Activated T-cell treated with anti-CD3 and anti-CD28 coated beads, Interleukin-2, amount 50 U/mL, for 48 hours (primary cell): ENCODE measurements around the gene NGB.
"Not testable (repeated sequence)": the region's sequence is repeated elsewhere in the genome, so short reads cannot be mapped to it uniquely, and the experiment has no call there.

ENCODE experiments used
- DNase-seq, 2 experiments: peaks; one replicate each; pipeline ENCODE4 v3.0.0-alpha.2; 2020

NGB gene

DNA sequence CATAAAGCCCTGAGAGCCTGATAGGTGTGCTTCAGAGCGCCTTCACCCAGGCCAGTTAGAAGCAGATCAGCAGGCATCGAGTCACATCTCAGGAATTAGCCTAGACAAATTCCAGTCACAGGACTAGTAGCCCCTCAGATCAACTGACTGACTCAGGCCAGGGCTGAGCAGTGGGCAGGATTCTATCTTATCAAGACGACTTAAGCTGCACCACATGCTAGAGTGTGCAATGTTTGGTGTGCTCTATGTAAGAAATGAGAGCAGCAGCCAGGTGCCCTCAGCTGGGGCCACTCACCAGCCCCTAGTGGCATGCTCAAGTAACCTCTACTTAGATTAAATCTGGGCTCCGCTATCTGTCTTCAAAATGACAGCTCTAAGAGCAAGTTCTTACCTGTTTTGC is 19.7 kb upstream of the NGB start:
- no peak for DNase-seq

DNA sequence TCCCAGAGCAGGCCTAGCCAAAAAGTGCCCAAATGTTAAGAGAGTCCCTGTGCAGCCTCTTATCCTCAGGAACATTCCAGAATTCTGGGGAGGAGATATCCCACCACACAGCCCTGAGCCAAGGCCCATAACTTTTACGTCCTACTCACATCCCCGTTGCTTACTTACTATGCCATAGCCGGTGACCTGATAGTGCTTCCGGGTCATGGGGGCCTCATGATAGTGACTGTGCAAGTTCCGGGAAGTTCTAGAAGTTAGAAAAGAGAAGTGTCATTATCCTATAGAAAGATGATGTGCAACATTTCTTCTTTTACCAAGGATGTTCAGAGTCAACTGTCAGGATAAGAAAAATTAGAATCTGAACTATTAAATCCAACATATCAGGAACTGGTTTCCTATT is 15.6 kb upstream of the NGB start:
- DNase-seq: no peak

DNA sequence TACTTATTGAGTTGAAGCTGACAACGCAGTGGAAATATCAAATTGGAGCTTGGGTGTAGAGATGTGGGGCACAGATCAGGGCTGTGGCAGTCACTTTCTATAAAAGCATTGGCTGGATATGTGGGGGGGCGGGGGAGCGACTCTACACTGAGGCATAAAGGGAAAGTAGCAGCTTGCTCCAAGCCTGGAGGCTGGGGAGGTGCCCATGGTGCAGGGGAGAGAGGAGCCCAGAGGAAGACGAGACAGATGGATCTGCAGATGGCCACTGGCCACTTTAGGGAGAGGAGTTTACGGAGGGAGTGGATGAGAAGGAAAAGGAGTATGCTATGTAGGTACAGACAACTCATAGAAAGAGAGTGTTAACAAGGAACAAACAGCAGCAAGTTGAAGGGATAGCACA is 13.5 kb upstream of the NGB start:
- no peak for DNase-seq

DNA sequence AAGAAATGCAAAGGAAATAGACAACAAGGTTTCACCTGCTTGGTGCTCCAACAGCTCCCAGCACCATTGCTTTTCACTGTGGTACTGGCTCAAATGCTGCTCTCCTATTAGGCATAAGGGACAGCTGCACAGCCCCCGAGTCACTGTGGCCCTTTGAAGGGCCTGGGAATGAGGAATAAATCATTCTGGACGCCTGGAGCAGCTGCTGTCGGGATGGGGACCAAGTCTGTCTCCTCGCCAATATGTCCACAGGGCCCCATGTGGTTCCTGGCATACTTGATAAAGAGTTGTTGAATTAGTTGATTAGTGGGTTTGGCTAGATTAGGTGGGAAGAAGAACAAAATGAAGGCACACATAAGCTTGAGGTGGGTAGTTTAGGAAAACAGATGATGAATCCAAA is 13.1 kb upstream of the NGB start:
- DNase-seq: no peak

DNA sequence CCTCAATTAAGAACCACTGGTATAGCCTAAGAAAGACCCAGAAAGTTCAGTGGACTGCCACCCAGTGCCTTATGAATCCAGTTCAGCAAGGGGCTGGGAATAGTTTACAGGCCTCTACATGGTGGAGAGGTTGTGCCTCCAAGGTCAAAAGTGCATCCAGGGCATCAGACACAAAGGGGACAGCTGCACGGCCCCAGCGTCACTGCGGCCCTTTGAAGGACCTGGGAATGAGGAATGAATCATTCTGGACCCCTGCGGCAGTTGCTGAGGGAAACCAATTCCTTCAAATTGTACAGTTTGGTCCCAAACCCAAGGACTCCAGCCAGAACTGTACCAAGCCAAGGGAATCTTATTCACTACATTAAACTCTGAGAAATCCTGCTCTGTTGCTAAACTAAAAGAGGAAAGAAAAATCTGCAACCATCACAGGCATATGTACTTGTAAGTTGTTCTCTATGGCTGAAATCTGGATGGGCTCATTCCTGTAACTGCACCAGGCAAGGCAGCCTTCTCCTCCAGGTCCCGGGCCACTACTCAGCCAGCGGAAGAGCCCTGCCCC is 10.9 kb upstream of the NGB start:
- DNase-seq: no peak

DNA sequence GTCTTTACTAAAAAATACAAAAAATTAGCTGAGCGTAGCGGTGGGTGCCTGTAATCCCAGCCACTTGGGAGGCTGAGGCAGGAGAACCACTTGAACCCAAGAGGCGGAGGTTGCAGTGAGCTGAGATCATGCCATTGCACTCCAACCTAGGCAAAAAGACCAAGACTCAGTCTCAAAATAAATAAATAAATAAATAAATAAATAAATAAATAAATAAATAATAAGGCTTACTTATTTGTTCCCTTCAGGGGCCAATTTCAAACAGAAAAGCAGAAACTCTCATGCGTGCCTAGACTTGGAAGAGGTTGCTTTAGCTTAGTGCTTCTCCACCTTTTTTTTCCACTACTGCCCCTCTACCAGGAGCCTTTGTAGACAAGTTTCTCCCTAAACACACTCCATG is 9.9 kb upstream of the NGB start:
- DNase-seq: not testable (repeated sequence)

DNA sequence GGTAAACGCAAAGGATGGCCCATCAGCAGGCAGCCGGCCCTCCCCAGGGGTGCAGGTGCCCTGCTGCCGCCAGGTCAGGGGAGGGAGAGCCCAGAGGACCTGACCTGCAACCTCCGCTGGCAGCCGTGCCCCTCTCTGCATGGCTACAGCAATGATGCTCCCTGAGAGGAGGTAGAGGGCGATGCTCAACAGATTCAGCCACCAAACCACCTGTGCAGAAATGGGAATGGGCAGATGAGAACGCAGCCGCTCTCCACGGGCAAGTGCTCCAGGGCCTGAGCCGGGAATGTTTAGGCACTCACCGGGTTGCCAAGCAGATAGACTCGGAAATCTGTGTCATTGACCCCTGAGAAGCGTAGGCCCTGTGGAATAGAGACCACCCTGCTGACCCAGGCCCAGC is 8.7 kb upstream of the NGB start:
- DNase-seq: no peak

DNA sequence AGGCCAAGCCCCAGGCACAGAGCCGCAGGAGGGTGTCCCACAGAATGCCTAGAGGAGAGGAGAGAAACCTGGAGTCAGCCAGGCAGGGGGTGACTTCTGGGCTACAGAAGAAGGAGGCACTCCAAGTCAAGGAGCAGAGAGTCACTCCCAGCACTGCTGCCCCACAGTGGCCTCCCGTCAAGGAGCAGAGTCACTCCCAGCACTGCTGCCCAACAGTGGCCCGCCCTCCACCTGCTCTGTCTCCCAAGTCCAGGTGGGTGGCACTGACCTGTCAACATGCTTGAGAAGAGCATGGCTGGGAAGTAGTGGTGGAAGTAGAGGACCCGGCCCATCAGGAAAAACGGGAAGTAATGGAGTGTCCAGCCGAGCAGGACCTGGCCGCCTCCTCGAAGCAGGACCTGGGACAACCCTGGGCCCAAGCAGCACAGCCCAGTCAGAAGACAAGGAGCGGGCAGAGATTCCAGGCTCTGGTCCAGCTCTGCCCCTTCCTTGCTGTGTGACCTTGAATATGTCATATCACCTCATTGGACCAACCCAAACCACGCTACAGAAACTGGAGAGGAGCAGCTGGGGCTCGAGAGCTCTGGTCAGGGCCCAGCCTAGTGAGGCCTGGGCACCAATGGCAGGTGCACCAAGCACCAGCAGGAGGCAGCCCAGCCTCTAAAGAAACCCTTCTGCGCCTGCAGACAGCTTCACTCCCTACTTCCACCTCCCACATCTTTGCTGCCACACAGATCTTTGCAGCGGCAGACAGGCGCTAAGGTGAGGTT is 7.6 kb upstream of the NGB start:
- no peak for DNase-seq

DNA sequence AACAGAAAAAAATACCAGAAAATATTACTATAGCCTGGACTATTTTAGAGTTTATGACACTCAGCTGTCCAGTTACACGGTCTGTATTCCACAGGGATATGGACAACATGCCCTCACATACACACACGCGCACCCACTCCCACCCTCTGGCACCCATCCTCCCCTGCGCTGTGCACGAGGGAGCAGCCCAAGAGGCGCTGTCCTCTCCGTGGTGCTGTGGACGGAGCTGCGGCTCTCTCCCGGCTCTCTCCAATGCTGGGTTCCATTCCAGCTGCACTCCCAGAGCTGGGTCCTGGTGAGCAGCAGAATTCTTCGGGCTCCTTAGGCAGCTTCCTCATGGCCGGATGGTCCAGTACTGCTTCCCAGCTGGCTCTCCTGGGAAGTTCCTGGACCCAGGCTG is 6.0 kb upstream of the NGB start:
- DNase-seq: no peak

DNA sequence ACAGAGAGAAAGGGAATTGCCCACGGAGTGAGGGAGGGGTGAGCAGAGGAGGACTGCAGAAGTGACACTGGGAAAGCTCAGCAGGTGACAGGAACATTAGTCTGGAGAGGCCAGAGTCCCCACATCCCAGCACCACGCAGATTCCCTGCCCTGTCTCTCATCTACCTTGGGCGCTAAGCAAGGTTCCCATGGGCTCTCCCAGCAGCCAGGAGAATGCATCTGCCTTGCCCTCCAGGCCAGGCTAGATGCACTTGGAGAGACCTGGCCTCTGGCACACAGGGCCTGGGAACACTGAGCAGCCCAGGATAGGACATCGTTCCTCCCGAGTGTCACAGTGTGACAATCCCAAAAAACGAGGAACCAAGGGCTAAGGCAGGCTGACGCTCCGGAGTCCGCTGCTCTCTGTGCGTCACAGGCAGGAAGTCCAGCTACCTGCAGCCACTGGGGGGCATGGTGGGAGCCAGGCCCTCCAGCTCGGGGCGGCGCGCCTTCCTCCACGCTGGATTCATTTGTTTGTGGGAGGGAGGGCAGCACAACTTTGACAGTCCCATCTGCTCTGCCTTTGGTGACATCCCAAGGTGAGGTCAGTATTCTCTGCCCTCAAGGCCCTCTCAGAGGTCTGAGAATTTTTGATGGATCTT is 5.4 kb upstream of the NGB start:
- no peak for DNase-seq

DNA sequence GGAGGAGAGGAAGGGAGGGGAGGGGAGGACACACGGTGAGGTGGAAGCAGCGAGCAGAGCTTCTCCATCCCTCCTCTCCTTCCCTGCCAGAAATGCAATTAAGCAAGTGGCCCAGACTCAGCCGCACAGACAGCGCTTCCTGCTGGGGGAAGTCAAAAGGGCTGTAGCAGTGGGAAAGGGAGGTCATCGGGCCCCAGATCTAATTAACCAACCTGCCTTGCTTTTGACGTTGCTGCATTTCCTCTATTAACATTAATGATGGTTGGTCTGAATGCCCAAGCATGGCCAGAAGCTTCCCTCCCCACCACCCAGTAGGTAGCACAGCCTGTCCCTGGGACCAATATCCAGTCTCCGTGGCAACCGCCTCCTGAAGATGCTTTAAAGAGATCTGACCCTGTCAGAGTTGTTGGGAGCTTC is 4.6 kb upstream of the NGB start:
- DNase-seq: no peak

DNA sequence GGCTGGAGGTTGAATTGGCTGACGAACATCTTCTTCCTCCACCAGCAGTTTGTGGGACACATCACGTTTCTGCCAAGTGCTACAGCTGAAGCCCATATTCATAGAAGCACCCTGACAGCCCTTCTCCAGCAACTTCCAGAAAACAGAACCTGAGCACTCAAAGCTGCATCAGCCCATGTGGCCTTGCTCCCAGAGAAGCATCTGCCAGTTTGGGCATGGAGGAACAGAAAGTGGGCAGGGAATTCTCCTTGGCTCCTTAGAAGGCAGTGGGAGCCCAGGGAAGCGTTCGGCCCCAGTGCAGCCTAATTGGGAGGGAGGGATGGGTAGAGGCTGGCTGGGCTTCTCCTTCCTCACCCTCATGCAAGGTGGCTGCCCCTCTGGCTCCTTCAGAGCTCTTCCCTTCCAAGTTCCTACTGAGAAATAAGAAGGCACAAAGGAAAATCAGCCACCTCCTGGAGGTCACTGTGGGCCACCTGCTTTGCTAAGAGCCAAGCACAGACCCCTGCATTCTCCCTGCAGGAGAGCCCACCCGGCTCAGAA is 4.1 kb upstream of the NGB start:
- DNase-seq: no peak

DNA sequence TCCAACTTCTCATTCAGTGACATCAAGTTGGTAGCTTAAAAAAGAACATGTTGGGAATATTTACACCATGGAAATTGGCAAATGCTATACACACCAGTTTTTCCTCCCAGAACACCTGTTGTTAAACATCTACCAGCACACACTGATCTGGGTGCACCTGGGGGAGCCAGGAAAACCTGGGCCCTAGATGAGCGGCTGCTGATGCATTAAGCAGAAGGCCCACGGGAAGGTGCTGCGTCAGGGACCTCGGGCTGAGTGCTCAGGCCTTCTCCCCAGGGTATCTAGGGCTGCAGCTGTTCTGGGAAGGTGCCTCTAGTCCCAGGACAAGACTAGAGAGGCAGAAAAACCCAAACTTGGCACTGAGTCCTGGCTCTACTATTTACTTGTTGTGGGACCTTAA is 2.8 kb upstream of the NGB start:
- DNase-seq: no peak

DNA sequence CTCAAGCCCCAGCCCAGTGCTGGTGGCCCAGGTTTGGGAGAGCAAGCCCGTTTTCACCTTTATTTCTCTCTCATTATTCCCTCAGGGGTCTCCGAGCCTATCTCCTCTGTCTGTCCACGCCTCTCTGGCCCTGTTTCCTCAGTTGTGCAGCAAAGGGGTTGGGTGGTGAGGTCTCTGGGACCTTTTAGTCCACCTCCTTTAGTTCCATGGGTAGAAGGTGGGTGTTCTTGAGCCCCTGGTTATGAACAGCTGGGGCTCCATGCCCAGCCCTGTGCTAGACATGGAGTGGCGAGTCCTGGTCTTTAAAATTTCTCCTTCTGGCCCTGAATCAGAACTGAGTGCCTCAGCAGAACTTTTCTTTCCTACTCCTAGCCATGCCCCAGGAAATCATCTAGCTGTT is 1.3 kb upstream of the NGB start:
- DNase-seq: no peak

DNA sequence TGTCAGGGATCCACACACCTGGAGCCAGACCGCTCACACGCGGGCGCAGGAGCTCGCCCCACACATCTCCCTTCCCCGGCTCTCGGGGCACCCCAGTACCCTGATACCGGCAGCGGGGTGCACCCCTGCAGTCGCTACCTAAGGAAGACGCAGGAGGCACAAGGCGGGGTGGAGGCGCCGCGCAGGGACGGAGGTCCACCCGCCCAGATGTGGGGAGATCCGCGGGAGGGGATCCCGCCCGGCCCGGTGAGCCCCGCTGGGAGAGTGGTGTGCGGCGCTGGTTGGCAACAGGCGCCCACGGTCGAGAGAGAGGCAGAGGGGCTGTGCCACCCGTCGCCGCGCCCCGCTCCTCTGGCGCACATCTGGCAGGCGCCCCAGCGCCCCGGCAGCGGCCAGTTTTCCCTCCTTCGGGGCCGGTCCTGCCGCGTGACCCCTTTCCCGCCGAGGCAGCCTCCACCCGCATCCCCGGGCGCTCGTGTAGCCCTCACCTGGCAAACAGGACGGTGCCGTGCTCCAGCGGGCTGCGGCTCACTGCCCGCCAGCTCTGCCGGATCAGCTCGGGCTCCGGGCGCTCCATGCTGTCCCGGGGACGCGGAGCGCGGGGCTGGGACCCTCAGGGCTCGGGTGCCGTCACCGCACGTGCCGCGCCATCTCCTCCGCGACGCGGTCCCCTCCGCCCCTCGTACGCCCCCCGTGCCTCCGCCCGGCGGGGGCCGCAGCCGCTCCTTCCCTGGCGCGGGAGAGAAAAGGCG is 469 bp downstream of the NGB start:
- no peak for DNase-seq

DNA sequence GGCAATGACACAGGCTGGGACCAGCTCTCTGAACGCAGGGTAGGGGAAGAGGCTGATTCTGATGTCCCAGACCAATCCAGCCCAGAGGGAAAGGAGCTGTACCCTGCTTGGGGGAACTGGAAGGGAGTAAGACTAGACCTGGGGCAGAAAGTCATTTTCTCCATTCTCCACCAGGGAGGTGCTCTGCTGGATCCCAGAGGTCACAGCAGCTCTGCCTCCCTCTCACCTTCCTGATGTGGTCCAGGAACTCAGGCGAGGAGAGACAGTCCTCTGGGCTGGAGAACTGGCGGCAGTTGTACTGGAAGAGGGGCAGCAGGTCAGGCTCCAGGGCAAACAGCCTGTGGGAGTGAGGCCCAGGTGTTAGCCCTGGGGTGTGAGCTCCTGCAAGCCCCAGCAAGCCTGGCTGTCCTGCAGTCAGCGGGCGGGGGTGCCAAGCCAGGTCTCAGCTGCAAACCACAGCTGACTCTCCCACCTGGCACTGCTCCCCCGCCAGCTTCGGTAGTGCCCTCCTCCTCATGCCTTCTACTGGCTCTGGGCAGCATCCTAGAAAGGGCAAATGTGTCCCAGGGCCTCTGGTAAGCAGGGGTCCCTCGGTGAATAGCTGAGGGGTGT is 1.9 kb downstream of the NGB start:
- DNase-seq: no peak

DNA sequence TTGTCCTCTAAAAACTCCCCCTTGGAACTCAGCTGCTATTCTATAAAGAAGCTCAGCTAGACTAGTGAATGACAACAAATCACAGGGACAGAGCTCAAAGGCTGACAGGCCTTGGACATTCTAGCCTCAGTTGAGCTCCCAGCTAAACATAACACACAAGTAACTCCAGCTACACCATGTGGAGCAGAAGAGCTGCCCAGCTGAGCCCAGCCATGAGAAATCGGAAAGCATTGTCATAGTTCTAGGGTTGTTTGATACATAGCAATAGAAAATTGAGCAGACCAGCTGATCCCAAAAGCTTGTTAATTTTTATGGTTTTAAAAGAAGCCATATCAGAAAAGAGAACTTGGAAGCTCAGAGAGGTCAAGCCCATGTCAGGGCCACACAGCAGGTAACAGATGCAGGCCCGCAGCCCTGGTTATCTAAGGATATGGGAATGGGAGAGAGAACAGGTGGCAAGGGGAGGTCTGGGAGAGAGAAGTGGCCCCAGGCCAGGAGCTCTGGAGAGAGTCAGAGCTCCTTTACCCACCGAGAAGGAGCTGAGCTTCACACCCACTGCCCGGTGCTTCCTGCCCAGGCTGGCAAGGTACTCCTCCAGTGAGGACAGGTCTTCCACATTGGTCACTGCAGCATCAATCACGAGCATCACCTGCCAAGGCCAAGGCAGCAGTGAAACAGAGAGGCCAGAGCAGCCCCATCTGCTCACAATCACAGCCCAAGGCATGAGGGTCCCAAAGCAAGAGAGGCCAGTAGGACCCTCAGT is 2.9 kb downstream of the NGB start:
- no peak for DNase-seq

DNA sequence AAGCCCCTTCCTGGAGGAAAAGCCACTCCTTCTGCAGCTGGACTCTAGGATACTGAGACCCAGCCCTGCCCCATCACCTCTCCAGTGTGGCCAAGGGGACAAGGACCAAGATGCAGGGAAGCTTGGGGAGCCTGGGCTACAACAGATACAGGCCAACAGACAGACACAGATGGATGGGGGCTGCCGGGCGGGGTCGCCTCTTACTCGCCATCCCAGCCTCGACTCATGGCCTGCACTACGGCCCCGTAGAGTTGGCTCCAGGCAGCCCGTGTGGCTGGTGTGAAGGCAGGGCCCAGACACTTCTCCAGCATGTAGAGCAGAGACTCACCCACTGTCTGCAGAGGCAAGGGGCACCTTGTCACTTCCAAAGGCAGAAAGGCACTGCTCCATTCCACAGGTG is 4.7 kb downstream of the NGB start:
- DNase-seq: no peak

DNA sequence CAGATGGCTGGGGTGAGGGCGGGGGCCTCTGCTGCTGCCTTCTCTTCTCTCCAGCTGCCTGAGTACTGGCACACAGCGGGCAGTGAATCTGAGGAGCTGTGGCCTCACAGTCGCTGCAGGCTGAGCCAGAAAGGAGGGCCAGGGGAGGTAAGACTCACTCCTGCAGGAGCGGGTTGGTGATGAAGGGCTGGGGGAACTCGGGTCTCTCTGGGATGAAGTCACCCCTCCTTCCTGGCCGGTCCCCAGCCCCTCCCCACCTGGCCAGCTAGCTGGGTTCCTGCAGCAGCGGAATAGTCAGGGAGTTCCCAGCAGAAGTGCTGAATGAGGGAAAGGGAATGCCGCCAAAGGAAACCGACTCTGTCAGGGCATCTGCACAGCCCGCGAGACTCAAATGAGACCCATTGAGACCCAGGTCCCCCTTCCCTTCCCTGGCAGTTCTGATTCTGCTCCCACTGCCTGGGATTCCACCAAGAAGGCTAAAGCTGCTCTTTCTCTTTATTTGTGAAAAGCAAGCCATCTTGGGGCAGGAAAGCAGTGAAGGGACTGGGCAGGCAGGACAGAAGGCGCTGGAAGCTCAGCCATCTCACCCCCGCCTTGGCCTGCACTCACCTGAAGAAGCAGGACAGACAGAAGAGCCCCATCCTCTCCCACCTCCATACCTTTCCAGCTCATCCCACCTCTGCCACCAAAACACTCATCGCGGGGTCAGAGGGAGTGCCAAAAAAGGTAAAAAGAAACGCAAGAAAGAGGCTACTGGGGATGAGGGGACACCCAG is 5.3 kb downstream of the NGB start:
- DNase-seq: no peak

DNA sequence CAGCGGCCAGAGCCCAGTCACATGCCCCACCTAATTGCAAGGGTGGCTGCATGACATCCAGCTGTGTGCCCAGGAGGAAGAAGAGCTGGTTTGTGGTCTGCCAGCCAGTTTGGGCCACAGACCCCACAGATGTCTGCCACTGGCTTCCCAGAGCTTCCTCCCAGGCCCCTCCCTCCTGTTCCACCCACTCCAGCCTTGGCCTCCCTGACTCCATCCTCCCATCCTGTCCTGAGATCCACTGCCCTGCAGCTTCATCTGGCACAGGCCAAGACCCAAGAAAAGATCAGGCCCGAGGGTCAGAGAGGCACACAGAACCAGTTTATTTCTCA is 5.9 kb downstream of the NGB start:
- no peak for DNase-seq

DNA sequence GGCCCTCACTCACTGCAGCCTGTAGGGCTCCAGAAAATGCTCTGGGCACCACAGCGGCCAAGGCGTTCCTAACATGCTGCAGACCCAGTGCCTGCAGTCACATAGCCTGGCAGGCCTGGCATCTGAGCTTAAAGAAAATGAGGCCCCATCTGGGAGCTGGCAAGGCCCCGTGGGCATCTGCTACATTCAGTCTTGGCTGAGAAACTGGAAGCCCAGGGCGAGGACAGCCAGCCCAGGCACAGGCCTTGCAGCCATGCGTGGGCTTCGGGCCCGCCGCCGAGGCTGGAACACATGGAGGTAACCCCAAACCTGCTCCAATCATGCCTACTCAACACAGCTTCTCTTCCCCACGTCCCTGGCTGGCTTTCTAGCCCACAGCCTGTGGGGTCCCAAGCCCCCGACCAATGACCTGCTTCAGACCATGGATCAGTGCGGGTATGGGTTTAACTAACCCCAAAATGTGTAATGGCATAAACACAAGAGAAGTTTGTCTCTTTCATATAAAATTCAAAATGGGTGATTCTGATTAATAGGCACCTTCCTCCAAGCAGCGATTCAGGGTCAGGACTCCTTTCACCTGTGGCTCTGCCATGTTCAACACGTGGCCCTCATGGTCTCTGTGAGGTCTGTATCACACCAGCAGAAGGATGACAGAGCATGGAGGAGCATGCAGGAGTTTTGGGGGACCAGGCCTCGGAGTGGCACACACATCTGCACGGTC is 6.4 kb downstream of the NGB start:
- DNase-seq: no peak
